ENCODE measurements around the gene RACGAP1.
A peak's percentile ranks its signal among the peaks of the same experiment; 100 is the strongest.

RACGAP1 gene

DNA sequence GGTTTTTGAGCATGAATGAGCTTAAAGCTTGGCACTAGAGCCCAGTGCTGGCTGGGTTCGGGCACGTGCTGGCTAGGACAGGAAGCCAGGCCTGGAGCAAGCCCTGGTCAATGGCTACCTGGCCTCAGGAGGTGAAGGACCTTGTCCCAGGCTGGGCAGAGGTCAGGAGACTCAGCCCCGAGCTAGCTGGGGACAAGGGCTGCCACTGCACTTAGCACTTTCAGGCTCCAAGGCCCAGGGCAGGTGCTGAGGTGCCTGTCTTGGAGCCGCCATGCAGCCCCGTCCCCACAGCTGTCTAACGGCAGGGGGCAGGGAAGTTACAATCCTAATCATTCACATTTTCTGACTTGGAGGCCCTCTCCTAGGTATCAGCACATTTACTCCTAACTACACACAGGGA is 56.8 kb downstream of the RACGAP1 start:
- Histone ChIP-seq H3K27me3 (replicated peaks) (peaks cover 24% of the 10 kb centered on the region), H3K4me3 (ENCODE audit: low read depth, low read length) (no peak overlapping the region), H3K36me3 (replicated peaks) (no peaks in the 10 kb centered on the region), H3K27ac (no peak overlapping the region)
- TF ChIP-seq CTCF (IDR thresholded peaks at IDR 0.05; ENCODE audit: low read depth, low read length, missing control alignments): no peak
- DNase-seq: no peak
- in situ Hi-C loops (cut with HindIII; ENCODE audit: low pct_ligation_motif_present, low sequenced_read_pairs): loop anchor here (5.0 to 25.0 kb wide), 2 partner anchors 99 to 219 kb away; no protein-coding TSS in a partner anchor

GRCh38 chr12:49967777-49968250 is 57.5 kb downstream of the RACGAP1 start:
- in situ Hi-C loops (cut with HindIII; ENCODE audit: low pct_ligation_motif_present, low sequenced_read_pairs): loop anchor here (5.0 to 25.0 kb wide), 2 partner anchors 99 to 219 kb away; no protein-coding TSS in a partner anchor
- H3K4me3 ChIP-seq (ENCODE audit: low read depth, low read length): peak overlapping the region; percentile 40
- no peaks in the 10 kb centered on the region for H3K36me3 ChIP-seq (replicated peaks)
- H3K27ac ChIP-seq: no peak overlapping the region
- peaks cover 28% of the 10 kb centered on the region for H3K27me3 ChIP-seq (replicated peaks)
- no peak for DNase-seq
- TF ChIP-seq CTCF (IDR thresholded peaks at IDR 0.05; ENCODE audit: low read depth, low read length, missing control alignments): no peak

- Histone ChIP-seq H3K36me3 (replicated peaks) (no peaks in the 10 kb centered on the region), H3K27me3 (replicated peaks) (peaks cover 29% of the 10 kb centered on the region), H3K27ac (no peak overlapping the region), H3K4me3 (ENCODE audit: low read depth, low read length) (peak overlapping the region; percentile 40)
- TF ChIP-seq CTCF (IDR thresholded peaks at IDR 0.05; ENCODE audit: low read depth, low read length, missing control alignments): peak; percentile 90
- in situ Hi-C loops (cut with HindIII; ENCODE audit: low pct_ligation_motif_present, low sequenced_read_pairs): loop anchor here (5.0 to 25.0 kb wide), 2 partner anchors 100 to 220 kb away; no protein-coding TSS in a partner anchor
- DNase-seq: peak; percentile 76
Measured at GRCh38 chr12:49967042-49967776, 58.1 kb downstream of the RACGAP1 start.

- no peak for DNase-seq
- in situ Hi-C loops (cut with HindIII; ENCODE audit: low pct_ligation_motif_present, low sequenced_read_pairs): loop anchor here (5.0 to 25.0 kb wide), 2 partner anchors 101 to 221 kb away; no protein-coding TSS in a partner anchor
- no peak overlapping the region for H3K4me3 ChIP-seq (ENCODE audit: low read depth, low read length)
- no peak overlapping the region for H3K27ac ChIP-seq
- peaks cover 33% of the 10 kb centered on the region for H3K27me3 ChIP-seq (replicated peaks)
- H3K36me3 ChIP-seq (replicated peaks): no peaks in the 10 kb centered on the region
- no peak for TF ChIP-seq CTCF (IDR thresholded peaks at IDR 0.05; ENCODE audit: low read depth, low read length, missing control alignments)
Measured at GRCh38 chr12:49966511-49967041, 58.7 kb downstream of the RACGAP1 start.

DNA sequence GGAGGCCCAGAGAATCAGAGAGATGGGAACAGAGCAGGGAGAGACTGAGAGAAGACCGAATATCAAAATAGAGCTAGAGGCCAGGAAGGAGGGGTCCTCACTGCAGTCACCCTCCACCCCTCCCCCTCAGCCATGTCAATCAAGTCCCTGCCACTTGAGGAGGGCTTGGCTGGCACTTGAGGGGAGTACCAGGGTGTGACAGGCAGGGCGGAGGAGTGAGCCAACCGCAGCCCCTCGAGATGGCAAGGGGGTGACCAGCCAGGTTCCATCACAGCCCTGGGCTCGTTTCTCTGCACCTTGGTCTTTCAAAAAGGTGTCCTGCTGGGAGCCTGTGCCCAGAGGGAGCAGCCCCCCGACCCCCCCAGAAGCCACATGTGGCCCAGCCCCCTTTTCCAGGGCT is 59.5 kb downstream of the RACGAP1 start:
- Histone ChIP-seq H3K27me3 (replicated peaks) (peaks cover 40% of the 10 kb centered on the region), H3K36me3 (replicated peaks) (no peaks in the 10 kb centered on the region), H3K4me3 (ENCODE audit: low read depth, low read length) (no peak overlapping the region), H3K27ac (no peak overlapping the region)
- no peak for TF ChIP-seq CTCF (IDR thresholded peaks at IDR 0.05; ENCODE audit: low read depth, low read length, missing control alignments)
- no peak for DNase-seq
- in situ Hi-C loops (cut with HindIII; ENCODE audit: low pct_ligation_motif_present, low sequenced_read_pairs): loop anchor here (5.0 to 25.0 kb wide), 2 partner anchors 101 to 221 kb away; no protein-coding TSS in a partner anchor
